Activated T-helper 17 cell treated with anti-CD3 and anti-CD28 coated beads, Interleukin-2, amount 50 U/mL, for 72 hours (primary cell): Measurements from ENCODE around the gene ZNF584. TPM values are rescaled to one million over a fixed set of nuclear protein-coding genes. Genes with fewer than 3 reads are reported as not detected.

Source experiments
- ATAC-seq: fragments of 150-1000 bp; cut with Tn5 transposase; replicated peaks from 2 replicates; pipeline ENCODE4 v1.10.0; 2021; ENCODE audit warnings: mild to moderate bottlenecking, moderate library complexity
- H3K27ac Mint-ChIP-seq: one replicate; pipeline ENCODE4 v1.8.0; 2022; ENCODE audit warnings: mixed read lengths
- H3K27me3 Mint-ChIP-seq: one replicate; pipeline ENCODE4 v1.8.0; 2022; ENCODE audit warnings: mixed read lengths
- H3K36me3 Mint-ChIP-seq: one replicate; pipeline ENCODE4 v1.8.0; 2022; ENCODE audit warnings: low read depth, mild to moderate bottlenecking, mixed read lengths
- H3K4me1 Mint-ChIP-seq: one replicate; pipeline ENCODE4 v1.8.0; 2022; ENCODE audit warnings: mixed read lengths
- H3K4me3 Mint-ChIP-seq: one replicate; pipeline ENCODE4 v1.8.0; 2022; ENCODE audit warnings: mild to moderate bottlenecking, mixed read lengths
- H3K9me3 Mint-ChIP-seq: one replicate; pipeline ENCODE4 v1.8.0; 2022; ENCODE audit warnings: mixed read lengths
- total RNA-seq, 2 donors: library from RNA; stranded (reverse); gene quantifications; one replicate each; pipeline ENCODE4 v1.2.3, GENCODE V29; 2022

ZNF584 gene
- total RNA-seq, 2 donors from 2014 or later, result 9.0 to 9.8 TPM

DNA sequence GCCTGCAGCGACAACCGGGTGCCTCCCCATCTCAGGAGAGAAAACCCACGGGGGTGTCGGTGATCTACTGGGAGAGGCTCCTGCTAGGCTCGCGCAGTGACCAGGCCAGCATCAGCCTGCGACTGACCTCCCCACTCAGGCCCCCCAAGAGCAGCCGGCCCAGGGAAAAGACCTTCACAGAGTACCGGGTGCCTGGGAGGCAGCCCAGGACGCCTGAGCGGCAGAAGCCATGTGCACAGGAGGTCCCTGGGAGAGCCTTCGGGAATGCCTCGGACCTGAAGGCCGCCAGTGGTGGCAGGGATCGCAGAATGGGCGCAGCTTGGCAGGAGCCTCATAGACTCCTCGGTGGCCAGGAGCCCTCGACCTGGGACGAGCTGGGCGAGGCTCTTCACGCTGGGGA lies 46.9 kb downstream of the ZNF584 start:
- ATAC-seq, result no peak
- H3K36me3 Mint-ChIP-seq, result peaks cover 15% of the 10 kb centered on the region
- H3K9me3 Mint-ChIP-seq, result no peaks in the 10 kb centered on the region
- no peak overlapping the region for H3K4me3 Mint-ChIP-seq
- no peak overlapping the region for H3K27ac Mint-ChIP-seq
- H3K27me3 Mint-ChIP-seq, result no peaks in the 10 kb centered on the region
- peaks cover 13% of the 10 kb centered on the region for H3K4me1 Mint-ChIP-seq

DNA sequence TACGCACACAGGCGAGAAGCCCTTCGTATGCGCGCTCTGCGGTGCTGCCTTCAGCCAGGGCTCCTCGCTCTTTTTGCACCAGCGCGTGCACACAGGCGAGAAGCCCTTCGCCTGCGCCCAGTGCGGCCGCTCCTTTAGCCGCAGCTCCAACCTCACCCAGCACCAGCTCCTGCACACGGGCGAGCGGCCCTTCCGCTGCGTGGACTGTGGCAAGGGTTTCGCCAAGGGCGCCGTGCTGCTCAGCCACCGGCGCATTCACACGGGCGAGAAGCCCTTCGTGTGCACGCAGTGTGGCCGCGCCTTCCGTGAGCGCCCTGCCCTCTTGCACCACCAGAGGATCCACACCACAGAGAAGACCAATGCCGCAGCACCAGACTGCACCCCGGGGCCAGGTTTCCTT lies 47.7 kb downstream of the ZNF584 start:
- no peak overlapping the region for H3K4me3 Mint-ChIP-seq
- H3K27me3 Mint-ChIP-seq, result no peaks in the 10 kb centered on the region
- no peaks in the 10 kb centered on the region for H3K9me3 Mint-ChIP-seq
- peaks cover 15% of the 10 kb centered on the region for H3K36me3 Mint-ChIP-seq
- no peak for ATAC-seq
- H3K4me1 Mint-ChIP-seq, result peaks cover 7% of the 10 kb centered on the region
- no peak overlapping the region for H3K27ac Mint-ChIP-seq

DNA sequence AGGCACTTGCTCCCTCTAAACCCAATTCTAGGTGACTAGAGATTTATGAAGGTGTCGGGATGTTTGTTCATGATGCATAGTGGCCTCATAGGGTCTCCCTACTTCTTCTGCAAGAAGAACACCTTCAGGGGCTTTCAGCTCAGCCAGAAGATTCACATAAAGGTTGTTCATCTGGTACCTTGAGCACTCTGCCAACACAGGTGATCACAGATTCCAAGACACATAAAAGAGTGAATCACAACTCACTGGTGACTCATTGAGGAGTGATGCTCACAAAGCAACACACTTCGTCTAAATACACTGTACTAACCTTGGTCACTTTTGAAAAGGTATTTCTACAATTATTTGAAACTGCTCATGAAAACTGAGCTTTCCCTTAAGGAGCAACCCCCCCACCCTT lies 51.6 kb downstream of the ZNF584 start:
- Mint-ChIP-seq H3K36me3 (peaks cover 7% of the 10 kb centered on the region), H3K9me3 (no peaks in the 10 kb centered on the region), H3K27ac (no peak overlapping the region), H3K27me3 (no peaks in the 10 kb centered on the region), H3K4me1 (no peaks in the 10 kb centered on the region), H3K4me3 (no peak overlapping the region)
- ATAC-seq, result no peak

DNA sequence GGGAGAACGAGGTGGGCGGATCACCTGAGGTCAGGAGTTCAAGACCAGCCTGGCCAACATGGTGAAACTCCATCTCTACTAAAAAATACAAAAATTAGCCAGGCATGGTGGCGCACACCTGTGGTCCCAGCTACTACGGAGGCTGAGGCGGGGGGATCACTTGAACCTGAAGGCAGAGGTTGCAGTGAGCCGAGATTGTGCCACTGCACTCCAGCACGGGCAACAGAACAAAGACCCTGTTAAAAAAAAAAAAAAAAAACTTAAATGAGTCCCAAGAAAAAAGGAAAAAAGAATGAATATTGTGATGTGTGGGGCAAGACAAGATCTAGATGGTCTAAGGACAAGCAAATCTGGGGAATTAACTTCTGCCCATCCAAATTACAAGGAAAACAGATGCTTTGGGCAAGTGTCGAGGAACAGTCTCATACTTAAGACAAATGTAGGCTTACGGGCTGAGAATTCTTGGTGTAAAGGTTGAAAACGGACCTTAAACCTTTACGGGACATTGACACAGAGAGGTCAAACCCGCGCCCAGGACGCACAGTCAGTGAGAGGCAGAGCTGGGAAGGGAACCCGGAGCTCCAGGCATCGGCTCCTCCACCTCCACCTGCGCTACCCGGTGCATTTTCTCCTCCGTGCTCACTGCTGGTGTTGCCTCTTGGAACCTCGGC lies 57.8 kb downstream of the ZNF584 start:
- H3K27me3 Mint-ChIP-seq, result no peaks in the 10 kb centered on the region
- H3K36me3 Mint-ChIP-seq, result peaks cover 16% of the 10 kb centered on the region
- no peaks in the 10 kb centered on the region for H3K9me3 Mint-ChIP-seq
- peaks cover 6% of the 10 kb centered on the region for H3K4me1 Mint-ChIP-seq
- peak overlapping the region; percentile 48 for H3K27ac Mint-ChIP-seq
- ATAC-seq, result peak; percentile 23
- H3K4me3 Mint-ChIP-seq, result peak overlapping the region; percentile 85

DNA sequence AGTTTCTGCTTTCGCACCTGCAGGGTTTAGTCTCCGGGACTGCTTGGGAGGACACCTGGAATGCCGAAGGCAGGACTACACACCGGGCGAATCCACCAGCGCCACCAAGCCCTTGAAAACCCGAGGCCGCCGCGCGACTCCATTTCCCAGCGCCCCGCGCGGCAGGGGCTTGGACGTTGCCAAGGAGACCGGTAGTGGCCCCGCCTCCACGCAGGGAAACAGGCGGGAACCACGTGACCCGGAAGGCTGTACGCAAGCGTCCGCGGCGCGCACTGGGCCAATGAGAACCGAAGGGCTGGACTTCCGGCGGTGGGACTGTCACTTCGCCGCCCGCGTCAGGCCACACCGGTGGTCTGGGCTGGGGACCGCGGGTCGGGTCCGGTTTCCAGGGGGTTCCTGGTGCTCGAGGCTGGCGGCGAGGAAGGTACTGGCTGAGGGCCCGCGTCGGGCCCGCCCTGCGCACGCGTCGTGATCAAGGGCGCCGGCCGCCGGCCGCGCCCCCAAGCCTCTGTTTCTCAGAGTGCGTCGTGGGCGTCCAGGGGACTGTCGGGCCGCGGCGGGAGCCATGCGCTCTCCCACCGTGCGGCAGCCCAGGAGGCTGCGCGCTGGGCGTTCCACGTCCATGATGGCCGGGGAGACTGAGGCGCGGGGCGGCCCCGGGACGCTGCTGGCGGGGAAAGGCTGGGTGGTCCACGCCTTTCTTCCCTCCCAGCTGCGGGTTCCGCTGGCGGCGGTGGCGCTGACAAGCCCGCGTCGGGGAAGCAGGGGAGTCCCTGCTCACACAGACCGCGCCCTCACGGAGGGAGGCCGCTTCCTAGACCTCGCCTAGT lies 58.5 kb downstream of the ZNF584 start, which contains the start of gene ZNF324:
ZNF324 (plus strand) TSS at position 321 of the 830 bp plus-strand sequence. CDS start 2,106 bp downstream, outside the sequence.
- Mint-ChIP-seq H3K27me3 (no peaks in the 10 kb centered on the region), H3K4me3 (peak within 1 kb of the TSS; percentile 85), H3K4me1 (peaks cover 6% of the 10 kb centered on the region), H3K27ac (peak within 1 kb of the TSS; percentile 79), H3K9me3 (no peaks in the 10 kb centered on the region), H3K36me3 (peaks cover 21% of the 10 kb centered on the region)
- ATAC-seq, result peak; percentile 99

Other genes with a start within 250 kb of the ZNF584 start
- 10 to 100 TPM; 18.5 to 29.1 TPM for gene ZNF274, start 225.6 kb upstream of the ZNF584 start, total RNA-seq
- gene ZNF544, start 179.7 kb upstream of the ZNF584 start, total RNA-seq, result 10 to 100 TPM; 43.4 to 44.6 TPM
- gene ZNF8, start 129.7 kb upstream of the ZNF584 start, total RNA-seq, result 1 to 10 TPM; 3.7 to 4.6 TPM
- 10 to 100 TPM; 38.5 to 57.8 TPM for gene ERVK3-1, start 103.3 kb upstream of the ZNF584 start, total RNA-seq
- gene ZSCAN22, start 81.7 kb upstream of the ZNF584 start, total RNA-seq, result 1 to 10 TPM; 4.3 to 6.1 TPM
- 10 to 100 TPM; 12.4 to 15.4 TPM for gene A1BG, start 55.2 kb upstream of the ZNF584 start, total RNA-seq
- 1 to 10 TPM; 1.7 to 1.8 TPM for gene ZNF497, start 45.9 kb upstream of the ZNF584 start, total RNA-seq
- gene ZNF837, start 27.6 kb upstream of the ZNF584 start, total RNA-seq, result 1 to 10 TPM; 1.1 to 1.9 TPM
- 1,000 to 10,000 TPM; 1,376 to 1,435 TPM for gene RPS5, start 21.4 kb upstream of the ZNF584 start, total RNA-seq
- gene RNF225, start 13.0 kb upstream of the ZNF584 start, total RNA-seq, result under 1 TPM in 1 of 2 donors, not detected in 1; 0.64 TPM
- 1 to 10 TPM; 2.1 to 3.8 TPM for gene ZNF132, start 31.5 kb downstream of the ZNF584 start, total RNA-seq
- gene ZNF324B, start 43.0 kb downstream of the ZNF584 start, total RNA-seq, result 1 to 10 TPM; 8.8 to 8.9 TPM
- gene ZNF324, start 58.4 kb downstream of the ZNF584 start, total RNA-seq, result 1 to 10 TPM; 7.3 to 7.6 TPM
- gene ZNF446, start 67.7 kb downstream of the ZNF584 start, total RNA-seq, result 1 to 10 TPM; 5.8 to 6.2 TPM
- 10 to 100 TPM; 14.4 to 15.6 TPM for gene SLC27A5, start 103.3 kb downstream of the ZNF584 start, total RNA-seq
- gene ZBTB45, start 111.2 kb downstream of the ZNF584 start, total RNA-seq, result 10 to 100 TPM; 11.0 to 14.3 TPM
- 100 to 1,000 TPM; 336 to 455 TPM for gene TRIM28, start 135.4 kb downstream of the ZNF584 start, total RNA-seq
- 10 to 100 TPM; 79.0 to 95.8 TPM for gene CHMP2A, start 146.5 kb downstream of the ZNF584 start, total RNA-seq
- gene UBE2M, start 150.0 kb downstream of the ZNF584 start, total RNA-seq, result 100 to 1,000 TPM; 102 to 141 TPM
- gene MZF1, start 164.7 kb downstream of the ZNF584 start, total RNA-seq, result 10 to 100 TPM; 26.6 to 57.9 TPM